Muscle layer of colon (tissue), 2 donors: ENCODE measurements around the gene NOMO2.
"Not testable (repeated sequence)": the region's sequence is repeated elsewhere in the genome, so short reads cannot be mapped to it uniquely, and the experiment has no call there.

Experiments
- H3K27ac ChIP-seq: one replicate; pipeline ENCODE4 v1.7.0; 2013; ENCODE audit warnings: low read depth, mild to moderate bottlenecking, low read length, moderate library complexity
- H3K27me3 ChIP-seq, 2 donors: one replicate each; pipeline ENCODE4 v1.7.0; 2013; ENCODE audit warnings: low read length in 2 of 2, mild to moderate bottlenecking in 2 of 2; ENCODE audit not compliant: insufficient read depth in 2 of 2, control insufficient read depth in 1 of 2
- H3K36me3 ChIP-seq: one replicate; pipeline ENCODE4 v1.7.0; 2013; ENCODE audit warnings: mild to moderate bottlenecking, low read length; ENCODE audit not compliant: insufficient read depth
- H3K4me1 ChIP-seq: one replicate; pipeline ENCODE4 v1.7.0; 2013; ENCODE audit warnings: mild to moderate bottlenecking, low read length; ENCODE audit not compliant: insufficient read depth
- H3K4me3 ChIP-seq, 2 donors: one replicate each; pipeline ENCODE4 v1.7.0; 2013; ENCODE audit warnings: low read length in 2 of 2, low read depth in 1 of 2, mild to moderate bottlenecking in 1 of 2, moderate library complexity in 1 of 2
- H3K9ac ChIP-seq: one replicate; pipeline ENCODE4 v1.7.0; 2013; ENCODE audit warnings: low read length
- H3K9me3 ChIP-seq: one replicate; pipeline ENCODE4 v1.7.0; 2013; ENCODE audit warnings: mild to moderate bottlenecking, low read length
- donor health status: abdominal sarcoma.
- donor health status: Adenocarcinoma of cecum.

NOMO2 gene

GRCh38 chr16:18492118-18492897 is 69.6 kb downstream of the NOMO2 start:
- not testable (repeated sequence) for H3K4me3 ChIP-seq, H3K36me3 ChIP-seq, H3K9me3 ChIP-seq, H3K27me3 ChIP-seq, H3K4me1 ChIP-seq, H3K27ac ChIP-seq, H3K9ac ChIP-seq

DNA sequence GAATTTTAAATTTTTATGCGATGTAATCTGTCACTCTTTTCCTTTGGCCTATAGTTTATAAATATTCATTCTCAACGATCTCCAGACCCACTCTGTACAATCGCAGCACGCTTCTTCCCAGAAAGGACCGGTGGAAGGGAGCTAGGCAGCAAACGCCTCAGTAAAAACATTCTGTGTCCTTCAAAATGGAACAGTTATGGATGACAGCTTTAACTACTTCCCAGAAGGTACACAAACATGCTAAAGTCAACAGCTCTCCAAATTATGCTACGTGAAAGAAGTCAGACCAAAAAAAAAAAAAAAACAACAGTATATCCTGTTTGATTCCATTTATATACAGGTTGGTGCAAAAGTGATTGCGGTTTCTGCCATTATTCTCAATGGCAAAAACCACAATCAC is 125.9 kb downstream of the NOMO2 start:
- not testable (repeated sequence) for H3K4me3 ChIP-seq, H3K9me3 ChIP-seq, H3K27ac ChIP-seq, H3K4me1 ChIP-seq, H3K9ac ChIP-seq, H3K36me3 ChIP-seq, H3K27me3 ChIP-seq

- not testable (repeated sequence) for H3K9me3 ChIP-seq, H3K36me3 ChIP-seq, H3K4me1 ChIP-seq, H3K27ac ChIP-seq, H3K4me3 ChIP-seq, H3K9ac ChIP-seq, H3K27me3 ChIP-seq
Measured at GRCh38 chr16:18415827-18416226, 146.1 kb downstream of the NOMO2 start.

GRCh38 chr16:18409532-18410293 is 152.2 kb downstream of the NOMO2 start:
- not testable (repeated sequence) for H3K4me3 ChIP-seq, H3K27me3 ChIP-seq, H3K4me1 ChIP-seq, H3K27ac ChIP-seq, H3K9me3 ChIP-seq, H3K36me3 ChIP-seq, H3K9ac ChIP-seq

DNA sequence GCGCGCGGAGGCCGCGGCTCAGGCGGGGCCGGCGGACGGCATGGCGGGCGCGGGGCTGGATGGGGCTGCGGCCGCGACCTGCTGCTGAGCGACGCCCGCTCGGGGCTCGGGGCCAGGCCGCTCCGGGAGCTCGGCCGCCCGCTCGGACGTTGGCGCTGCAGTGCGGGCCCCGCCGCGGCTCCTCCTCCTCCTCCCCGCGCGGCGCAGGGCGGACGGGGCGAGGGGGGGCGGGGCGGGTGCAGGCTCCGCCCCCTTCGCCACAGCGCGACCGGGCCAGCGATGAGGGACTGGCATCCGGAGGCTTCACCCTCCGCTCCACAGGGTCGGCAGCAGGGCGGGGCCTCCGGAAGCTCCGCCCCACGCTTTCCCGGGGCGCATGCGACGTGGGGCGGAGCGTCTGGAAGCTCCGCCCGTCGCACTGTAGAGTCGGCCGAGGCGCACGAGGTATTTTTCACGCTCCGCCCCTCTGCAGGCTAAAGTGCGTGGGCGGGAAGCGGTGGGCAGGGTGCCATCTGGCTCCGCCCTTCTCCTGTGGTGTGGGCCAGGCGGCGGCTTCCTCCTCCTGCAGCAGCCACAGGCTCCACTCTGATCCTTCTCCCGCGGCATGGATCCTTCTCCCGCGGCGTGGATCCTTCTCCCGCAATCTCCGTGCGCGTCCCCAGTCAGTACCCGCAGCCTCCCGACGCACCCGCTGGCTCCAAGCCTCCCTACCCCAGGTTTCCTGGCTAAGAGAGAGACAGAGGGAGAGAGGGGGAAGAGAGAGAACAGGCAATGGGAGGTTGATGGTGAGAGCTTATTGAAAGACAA is 159.8 kb downstream of the NOMO2 start:
- not testable (repeated sequence) for H3K4me3 ChIP-seq, H3K27ac ChIP-seq

GRCh38 chr16:18401159-18401558 is 160.7 kb downstream of the NOMO2 start:
- not testable (repeated sequence) for H3K36me3 ChIP-seq, H3K9ac ChIP-seq, H3K27ac ChIP-seq, H3K27me3 ChIP-seq, H3K4me3 ChIP-seq, H3K9me3 ChIP-seq, H3K4me1 ChIP-seq

More for the DNA sequence above, 159.8 kb downstream of the NOMO2 start:
- not testable (repeated sequence) for H3K4me1 ChIP-seq, H3K27me3 ChIP-seq, H3K9me3 ChIP-seq, H3K9ac ChIP-seq, H3K36me3 ChIP-seq

DNA sequence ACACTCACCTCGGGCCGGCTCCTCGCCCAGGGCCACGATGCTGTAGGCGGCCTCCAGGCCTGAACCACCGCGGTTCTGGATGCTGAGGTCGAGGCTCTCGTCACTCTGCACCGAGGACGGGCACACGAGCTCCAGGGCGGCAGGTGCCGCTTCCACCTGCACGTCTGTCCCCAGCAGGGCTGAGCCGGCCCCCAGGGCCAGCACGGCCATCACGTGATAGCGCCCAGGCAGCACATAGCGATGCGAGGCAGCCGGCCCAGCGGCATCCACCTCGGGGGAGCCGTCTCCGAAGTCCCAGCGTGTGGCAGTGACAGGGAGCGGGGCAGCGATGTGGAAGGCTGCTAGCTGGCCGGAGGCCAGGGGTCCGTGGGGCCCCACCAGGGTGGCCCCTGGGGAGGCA is 167.5 kb downstream of the NOMO2 start:
- H3K27ac ChIP-seq, H3K4me1 ChIP-seq, H3K36me3 ChIP-seq, H3K9ac ChIP-seq, H3K27me3 ChIP-seq, H3K4me3 ChIP-seq, H3K9me3 ChIP-seq: not testable (repeated sequence)

- not testable (repeated sequence) for H3K27ac ChIP-seq, H3K9me3 ChIP-seq, H3K4me3 ChIP-seq, H3K9ac ChIP-seq, H3K27me3 ChIP-seq, H3K4me1 ChIP-seq, H3K36me3 ChIP-seq
Measured at GRCh38 chr16:18387767-18388166, 174.1 kb downstream of the NOMO2 start.

- not testable (repeated sequence) for H3K4me1 ChIP-seq, H3K9me3 ChIP-seq, H3K27me3 ChIP-seq, H3K36me3 ChIP-seq, H3K4me3 ChIP-seq, H3K9ac ChIP-seq, H3K27ac ChIP-seq
Measured at GRCh38 chr16:18386517-18386916, 175.4 kb downstream of the NOMO2 start.

DNA sequence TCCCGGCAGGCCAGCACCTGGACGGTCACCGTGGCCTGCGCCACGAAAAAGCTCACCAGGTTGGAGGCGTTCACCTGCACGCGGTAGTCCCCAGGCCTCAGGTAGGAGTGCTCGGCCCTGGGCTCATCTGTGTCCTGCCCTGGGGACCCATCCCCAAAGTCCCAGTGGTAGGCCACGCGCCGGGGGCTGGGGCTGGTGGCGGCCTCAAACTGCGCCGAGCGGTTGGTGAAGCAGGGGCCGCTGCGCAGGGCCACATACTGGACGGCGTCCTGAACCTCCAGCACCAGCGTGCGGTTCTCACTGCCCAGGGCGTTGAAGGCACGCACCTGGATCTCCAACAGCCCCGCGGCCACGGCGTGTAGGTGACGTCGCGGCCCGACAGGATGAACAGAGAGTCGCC is 176.6 kb downstream of the NOMO2 start:
- not testable (repeated sequence) for H3K36me3 ChIP-seq, H3K9me3 ChIP-seq, H3K4me3 ChIP-seq, H3K27ac ChIP-seq, H3K4me1 ChIP-seq, H3K9ac ChIP-seq, H3K27me3 ChIP-seq

GRCh38 chr16:18384869-18385268 is 177.0 kb downstream of the NOMO2 start:
- not testable (repeated sequence) for H3K4me1 ChIP-seq, H3K27ac ChIP-seq, H3K4me3 ChIP-seq, H3K9me3 ChIP-seq, H3K9ac ChIP-seq, H3K36me3 ChIP-seq, H3K27me3 ChIP-seq
